ENCODE results near the gene PCIF1.

PCIF1 gene

GRCh38 chr20:45997187-45997586, 62.7 kb downstream of the PCIF1 start:
- DNase-seq: no peak

All from effector CD4-positive, alpha-beta T cell (primary cell).